Globus pallidus (tissue), 1 donor: ENCODE measurements around the gene TXNDC11.

Source experiments
- DNase-seq: peaks from one replicate; pipeline ENCODE4 v3.0.0-alpha.2; 2015; ENCODE audit warnings: low spot score

TXNDC11 gene

DNA sequence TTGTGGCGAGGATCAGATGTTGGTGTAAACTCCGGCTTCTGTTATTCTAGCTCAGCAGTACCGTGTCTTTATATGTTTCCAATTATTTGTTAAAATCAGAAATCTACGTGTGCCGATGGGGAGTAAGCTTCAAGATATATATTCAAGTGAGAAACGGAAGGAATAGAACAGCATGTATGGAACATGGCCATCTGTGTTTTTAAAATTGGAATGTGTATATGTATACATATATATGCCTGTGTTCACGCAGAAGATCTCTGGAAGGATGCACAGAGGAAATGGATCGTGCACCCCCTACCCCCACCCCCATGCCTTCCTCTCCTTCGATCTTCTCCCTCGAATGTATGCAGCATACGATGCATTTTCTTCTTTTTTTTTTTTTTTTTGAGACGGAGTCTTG is 82.1 kb downstream of the TXNDC11 start:
- DNase-seq: no peak

- DNase-seq: no peak
Observed at GRCh38 chr16:11658896-11659708, 83.6 kb downstream of the TXNDC11 start.

GRCh38 chr16:11657556-11657955 is 85.1 kb downstream of the TXNDC11 start:
- no peak for DNase-seq

- DNase-seq: no peak
Observed at GRCh38 chr16:11655655-11656054, 87.0 kb downstream of the TXNDC11 start.

- no peak for DNase-seq
Observed at GRCh38 chr16:11651796-11652195, 90.9 kb downstream of the TXNDC11 start.

- no peak for DNase-seq
Observed at GRCh38 chr16:11650641-11651591, 91.7 kb downstream of the TXNDC11 start.

DNA sequence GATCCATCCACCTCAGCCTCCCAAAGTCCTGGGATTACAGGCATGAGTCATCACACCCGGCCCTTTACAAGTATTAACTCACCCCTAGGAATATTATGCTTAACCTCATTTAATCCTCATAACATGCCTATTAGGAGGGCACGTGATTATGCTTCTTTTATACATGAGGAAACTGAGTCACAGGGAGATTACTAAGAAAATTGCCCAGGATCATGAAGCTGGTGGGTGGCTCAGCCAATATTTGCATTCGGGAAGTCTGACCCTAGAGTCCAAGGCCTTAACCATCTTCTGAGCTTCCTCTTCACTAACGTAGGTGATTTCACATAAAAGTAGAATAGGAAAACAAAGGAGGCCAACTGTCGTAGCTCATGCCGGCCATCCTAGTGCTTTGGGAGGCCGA is 93.4 kb downstream of the TXNDC11 start:
- DNase-seq: no peak

DNA sequence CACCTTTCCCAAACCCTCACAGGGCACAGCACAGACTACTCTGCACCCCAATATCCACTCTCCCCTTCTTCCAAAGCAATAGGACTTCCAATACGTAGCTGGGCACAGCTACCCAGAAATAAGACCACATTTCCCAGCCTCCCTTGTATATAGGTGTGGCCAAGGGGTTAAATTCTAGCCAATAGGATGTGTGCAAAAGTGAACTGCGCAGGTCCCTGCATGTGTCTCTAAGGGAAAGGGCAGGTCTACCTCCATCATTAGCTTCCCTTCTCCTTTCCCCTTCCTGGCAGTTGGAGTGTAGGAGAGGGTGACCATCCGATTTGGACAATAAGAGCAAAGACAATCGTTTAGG is 99.9 kb downstream of the TXNDC11 start:
- DNase-seq: no peak

- peak; percentile 66 for DNase-seq
Observed at GRCh38 chr16:11640987-11641817, 101.5 kb downstream of the TXNDC11 start.

- DNase-seq: peak; percentile 76
Observed at GRCh38 chr16:11639925-11640899, 102.4 kb downstream of the TXNDC11 start.

DNA sequence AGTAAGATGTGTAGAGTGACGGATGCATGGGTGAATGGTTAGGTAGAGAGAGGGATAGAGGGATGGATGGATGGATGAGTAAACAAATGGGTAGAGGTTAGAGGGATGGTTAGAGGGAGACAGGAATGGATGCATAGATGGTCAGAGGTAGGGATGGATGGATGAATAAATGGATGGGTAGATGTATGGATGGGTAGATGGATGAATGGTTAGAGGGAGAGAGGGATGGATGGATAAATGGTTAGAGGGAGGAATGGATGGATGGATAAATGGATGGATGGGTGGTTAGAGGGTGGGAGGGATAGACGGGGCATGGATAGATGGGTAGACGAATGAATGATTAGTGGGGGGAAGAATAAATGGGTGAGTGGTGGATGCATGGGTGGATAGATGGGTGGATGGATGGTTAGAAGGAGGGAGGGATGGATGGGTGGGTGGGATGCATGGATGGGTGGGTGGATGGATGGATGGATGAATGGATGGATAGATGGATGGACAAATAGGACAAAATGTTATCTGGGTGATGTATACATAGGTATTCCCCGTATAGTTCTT is 103.6 kb downstream of the TXNDC11 start:
- no peak for DNase-seq

GRCh38 chr16:11638140-11638539 is 104.5 kb downstream of the TXNDC11 start:
- no peak for DNase-seq

GRCh38 chr16:11637320-11637719 is 105.3 kb downstream of the TXNDC11 start:
- no peak for DNase-seq

DNA sequence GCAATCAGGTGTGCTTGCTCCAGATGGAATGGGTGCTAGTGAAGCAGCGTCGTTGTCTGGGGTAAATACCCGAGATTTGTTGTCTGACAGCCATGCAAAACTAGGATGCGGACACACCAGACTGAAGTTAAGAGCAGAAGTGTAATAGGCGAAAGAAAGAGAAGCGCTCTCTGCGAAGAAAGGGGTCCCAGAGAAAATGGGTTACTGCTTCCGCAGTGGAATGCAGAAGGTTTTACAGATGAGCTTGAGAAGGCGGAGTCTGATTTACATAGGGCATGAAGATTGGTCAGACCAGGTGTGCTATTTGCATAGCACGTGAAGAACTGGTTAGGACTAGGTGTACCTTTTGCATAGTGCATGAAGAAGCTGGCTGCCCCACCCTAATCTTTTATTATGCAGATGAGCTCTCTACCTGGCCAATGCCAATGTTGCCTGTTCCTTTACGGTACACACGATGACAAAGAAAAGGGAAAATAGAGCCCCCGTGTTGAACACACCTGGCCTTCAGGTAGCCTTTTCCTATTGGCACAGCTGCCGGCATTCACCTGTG is 106.4 kb downstream of the TXNDC11 start:
- no peak for DNase-seq

- DNase-seq: no peak
Observed at GRCh38 chr16:11635679-11636171, 106.9 kb downstream of the TXNDC11 start.

GRCh38 chr16:11635113-11635652 is 107.5 kb downstream of the TXNDC11 start:
- no peak for DNase-seq

DNA sequence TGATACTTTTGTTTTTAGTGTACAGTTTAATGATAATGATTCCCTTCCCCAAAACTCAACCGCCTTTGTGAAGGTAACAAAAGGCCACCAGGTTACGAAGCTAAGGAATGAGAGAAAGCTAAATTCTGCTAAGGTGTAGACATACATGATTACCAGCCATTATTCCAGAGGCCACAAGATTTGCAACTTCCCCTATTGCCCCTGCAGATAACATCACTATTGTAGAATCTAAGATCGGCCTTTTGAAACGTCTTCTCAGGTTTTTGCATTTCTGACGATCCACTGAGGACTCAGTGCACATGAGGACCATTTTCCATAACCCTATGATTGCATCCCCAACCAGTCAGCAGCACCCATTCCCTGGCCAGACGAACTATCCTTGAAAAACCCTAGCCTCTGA is 108.3 kb downstream of the TXNDC11 start:
- no peak for DNase-seq

DNA sequence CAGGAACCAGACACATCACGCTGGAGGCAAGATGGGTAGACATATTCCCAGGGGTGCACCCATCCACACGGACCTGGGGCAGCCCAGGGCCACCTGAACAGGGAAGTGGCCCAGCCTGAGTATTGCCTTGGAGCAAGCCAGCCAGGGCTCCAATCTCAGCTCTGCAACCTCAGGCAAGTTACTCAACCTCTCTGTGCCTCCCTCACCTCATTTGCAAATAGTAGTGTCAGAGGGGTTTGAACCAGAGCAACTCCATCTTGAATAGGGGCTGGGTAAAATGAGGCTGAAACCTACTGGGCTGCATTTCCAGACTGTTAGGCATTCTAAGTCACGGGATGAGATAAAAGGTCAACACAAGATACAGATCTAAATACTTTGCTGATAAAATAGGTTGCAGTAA is 109.5 kb downstream of the TXNDC11 start:
- DNase-seq: no peak

- no peak for DNase-seq
Observed at GRCh38 chr16:11632455-11632939, 110.2 kb downstream of the TXNDC11 start.

DNA sequence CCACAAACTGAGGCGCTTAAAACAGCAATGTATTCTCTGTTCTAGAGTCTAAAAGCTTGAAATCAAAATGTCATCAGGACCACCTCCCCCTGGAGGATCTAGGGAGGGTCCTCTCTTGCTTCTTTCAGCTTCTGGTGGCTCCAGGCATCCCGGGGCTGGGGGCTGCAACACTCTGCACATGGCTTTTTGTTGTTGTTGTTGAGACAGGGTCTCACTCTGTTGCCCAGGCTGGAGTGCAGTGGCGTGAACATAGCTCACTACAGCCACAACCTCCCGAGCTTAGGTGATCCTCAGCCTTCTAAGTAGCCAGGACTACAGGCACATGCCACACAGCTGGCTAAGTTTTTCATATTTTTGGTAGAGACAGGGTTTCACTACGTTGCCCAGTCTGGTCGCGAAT is 111.4 kb downstream of the TXNDC11 start:
- DNase-seq: no peak
